WTC11 (cell line): ENCODE data around the gene GFRAL.

ENCODE experiments used
- CREM ChIP-seq: sonication (generic); formaldehyde crosslinking; IDR thresholded peaks from 2 replicates; pipeline ENCODE4 v1.8.1; 2022; ENCODE audit warnings: mild to moderate bottlenecking, missing genetic modification reagents, moderate library complexity
- CTCF ChIP-seq: fragments of 200-600 bp; IDR thresholded peaks from 2 replicates; pipeline ENCODE4 v1.8.0; 2022; ENCODE audit warnings: antibody characterized with exemption
- E2F1 ChIP-seq: sonication (generic); formaldehyde crosslinking; IDR thresholded peaks from 2 replicates; pipeline ENCODE4 v1.8.0; 2022; ENCODE audit warnings: mild to moderate bottlenecking, missing genetic modification reagents
- MLX ChIP-seq: sonication (generic); formaldehyde crosslinking; IDR thresholded peaks from 2 replicates; pipeline ENCODE4 v1.8.1; 2023; ENCODE audit warnings: mild to moderate bottlenecking, missing genetic modification reagents, moderate library complexity
- USF1 ChIP-seq: sonication (generic); formaldehyde crosslinking; IDR thresholded peaks from 2 replicates; pipeline ENCODE4 v1.8.0; 2022; ENCODE audit warnings: mild to moderate bottlenecking, missing genetic modification reagents
- USF2 ChIP-seq: sonication (generic); formaldehyde crosslinking; IDR thresholded peaks from 2 replicates; pipeline ENCODE4 v1.8.1; 2023; ENCODE audit warnings: mild to moderate bottlenecking, missing genetic modification reagents, moderate library complexity

- TF ChIP-seq USF1, result no peak
- TF ChIP-seq E2F1 (CRISPR knock-in tag), result no peak
- no peak for TF ChIP-seq USF2 (CRISPR knock-in tag)
- TF ChIP-seq CTCF, result no peak
- no peak for TF ChIP-seq MLX (CRISPR knock-in tag)
- no peak for TF ChIP-seq CREM
Measured at GRCh38 chr6:55388211-55388610, 60.9 kb downstream of the GFRAL start.
